OCI-LY1 (cell line): ENCODE measurements around the gene CCDC60.

Experiments
- CTCF ChIP-seq: fragments of 200-600 bp; sonication (generic), shearing (Covaris generic); IDR thresholded peaks from 2 replicates; pipeline ENCODE4 v1.5.1; 2017; ENCODE audit warnings: mild to moderate bottlenecking, antibody characterized with exemption, low read length, moderate library complexity, mixed read lengths
- EZH2 ChIP-seq: fragments of 200-600 bp; sonication (generic), shearing (Covaris generic); IDR thresholded peaks from 2 replicates; pipeline ENCODE4 v1.8.0; 2017; ENCODE audit warnings: borderline replicate concordance, mixed run types, mild to moderate bottlenecking, antibody characterized with exemption, low read length, moderate library complexity, mixed read lengths

DNA sequence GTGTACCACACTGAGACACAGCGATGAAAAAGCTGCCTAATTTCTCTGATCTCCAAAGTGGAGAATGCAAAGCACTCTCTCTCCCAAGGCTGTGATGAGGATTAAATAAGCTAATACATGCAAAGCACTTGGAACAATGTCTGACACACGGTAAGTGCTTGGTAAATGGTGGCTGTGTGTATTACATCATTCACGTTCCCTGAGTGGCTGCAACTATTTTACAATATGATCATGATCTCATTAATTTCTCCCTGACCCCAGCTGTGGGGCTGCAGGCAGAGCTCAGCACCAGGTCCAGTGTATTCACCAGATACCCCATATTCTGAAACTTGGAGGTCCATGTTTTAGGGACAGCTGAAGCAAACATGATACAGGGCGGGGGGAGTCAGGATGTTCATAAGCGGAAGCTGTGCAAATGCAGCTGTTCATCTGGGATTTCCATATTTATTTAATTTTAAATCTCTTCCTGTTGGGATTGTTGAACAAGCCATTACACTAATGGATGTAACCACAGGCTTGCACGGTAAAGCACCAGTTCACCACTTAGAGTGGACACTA, 106.4 kb downstream of the CCDC60 start:
- TF ChIP-seq CTCF (no peak), EZH2 (no peak)
